ENCODE measurements around the gene ZNF277. TPM values are rescaled to one million over a fixed set of nuclear protein-coding genes. Genes with fewer than 3 reads are reported as not detected.

ZNF277 gene
- total and polyA plus RNA-seq, 10 of the 15 experiments (the other 5 are each of a cell fraction or from before 2014, with no cell fraction given): 10.6 to 33.9 (median 22.0) TPM

GRCh38 chr7:112238852-112239610 lies 32.5 kb downstream of the ZNF277 start (continued):
- TF ChIP-seq BCLAF1 (IDR thresholded peaks at IDR 0.05): no peak
- TF ChIP-seq BRCA1 (IDR thresholded peaks at IDR 0.05; ENCODE audit: low read depth, low read length): no peak
- no peak for TF ChIP-seq RELA (IDR thresholded peaks at IDR 0.05; ENCODE audit: borderline replicate concordance, partially characterized antibody)
- TF ChIP-seq BHLHE40 (IDR thresholded peaks at IDR 0.05; ENCODE audit: borderline replicate concordance in 1 of 2, low read depth in 2 of 2, low read length in 1 of 2): no peak
- no peak for TF ChIP-seq MTA2 (IDR thresholded peaks at IDR 0.05; ENCODE audit: low read depth)

- ChIA-PET CTCF (no interaction called here), POLR2A (interaction anchor here (0.6 kb wide), 1 partner anchor 827 kb away, joined by 3 read pairs; no protein-coding TSS in a partner anchor), RAD21 (ENCODE audit: unreplicated experiment) (no interaction called here), SMC1A (ENCODE audit: uncharacterized antibody, unreplicated experiment) (interaction anchor here (0.7 kb wide), 1 partner anchor 52 kb away, joined by 3 read pairs; no protein-coding TSS in a partner anchor)
- intact Hi-C loops (cut with micrococcal nuclease; ENCODE audit: unreplicated experiment): no loop called here
- no peaks in the 10 kb centered on the region for H3K36me3 ChIP-seq (ENCODE audit: control insufficient read depth in 2 of 2, insufficient read depth in 2 of 2, low read length in 1 of 2)
- no peak overlapping the region for H3K4me2 ChIP-seq (ENCODE audit: control insufficient read depth, insufficient read depth)
- H2AFZ ChIP-seq (ENCODE audit: control insufficient read depth, low read depth, low read length): no peak overlapping the region
- H3K79me2 ChIP-seq (ENCODE audit: control insufficient read depth, insufficient read depth, low read length): no peaks in the 10 kb centered on the region
- in situ Hi-C loops (cut with MboI): no loop called here
- DNase-seq (ENCODE audit: low read depth, low spot score) (no peak), FAIRE-seq (no peak), ATAC-seq (no peak)
- 98% methylated on average over 2 of the region's 2 CpGs for WGBS (ENCODE audit: insufficient coverage, insufficient replicate concordance, low lambda C conversion rate, missing lambda C conversion rate)
- no TSS peak for BruUV-seq (replicated peaks)
- H3K27me3 ChIP-seq (replicated peaks in 1 of 2; ENCODE audit: control insufficient read depth in 2 of 2, insufficient read depth in 2 of 2, low read length in 1 of 2): no peaks in the 10 kb centered on the region
- H4K20me1 ChIP-seq (ENCODE audit: control insufficient read depth, insufficient read depth): no peaks in the 10 kb centered on the region
- no peak overlapping the region for H3K4me3 ChIP-seq
- H3K4me1 ChIP-seq (ENCODE audit: control insufficient read depth, insufficient read depth, low read length): no peaks in the 10 kb centered on the region
- H3K9ac ChIP-seq (ENCODE audit: control insufficient read depth, insufficient read depth, low read length): no peak overlapping the region
- no peak overlapping the region for H3K27ac ChIP-seq (ENCODE audit: control insufficient read depth, insufficient read depth)
- H3K9me3 ChIP-seq (replicated peaks; ENCODE audit: control insufficient read depth, insufficient read depth, low read length): no peaks in the 10 kb centered on the region
- TF ChIP-seq ZNF687 (IDR thresholded peaks at IDR 0.05) (no peak), JUND (IDR thresholded peaks at IDR 0.05; ENCODE audit: low read depth, low read length) (no peak), NFYA (IDR thresholded peaks at IDR 0.05; ENCODE audit: borderline replicate concordance, low read depth, low read length) (no peak), GABPA (IDR thresholded peaks at IDR 0.05; ENCODE audit: low read depth) (no peak), FOS (IDR thresholded peaks at IDR 0.05; ENCODE audit: borderline replicate concordance, extremely low read depth, insufficient read length) (no peak), SREBF1 (IDR thresholded peaks at IDR 0.05; ENCODE audit: low read length) (no peak), ZNF274 (IDR thresholded peaks at IDR 0.05; ENCODE audit: insufficient read depth, insufficient read length) (no peak)
Observed at GRCh38 chr7:112248598-112248997, 42.1 kb downstream of the ZNF277 start.
